PC-9 (cell line): ENCODE results near the gene AUTS2.

Source experiments
- EZH2 ChIP-seq: fragments of 200-600 bp; sonication (generic); IDR thresholded peaks from 2 replicates; pipeline ENCODE4 v1.8.0; 2017; ENCODE audit warnings: antibody characterized with exemption, low read depth
- TF ChIP-seq, protein P1 (sequence below): fragments of 200-600 bp; sonication (generic); conservative IDR thresholded peaks from 2 replicates; pipeline ENCODE4 v1.6.1; 2017; ENCODE audit warnings: mixed run types, antibody characterized with exemption, mild to moderate bottlenecking, moderate library complexity

DNA sequence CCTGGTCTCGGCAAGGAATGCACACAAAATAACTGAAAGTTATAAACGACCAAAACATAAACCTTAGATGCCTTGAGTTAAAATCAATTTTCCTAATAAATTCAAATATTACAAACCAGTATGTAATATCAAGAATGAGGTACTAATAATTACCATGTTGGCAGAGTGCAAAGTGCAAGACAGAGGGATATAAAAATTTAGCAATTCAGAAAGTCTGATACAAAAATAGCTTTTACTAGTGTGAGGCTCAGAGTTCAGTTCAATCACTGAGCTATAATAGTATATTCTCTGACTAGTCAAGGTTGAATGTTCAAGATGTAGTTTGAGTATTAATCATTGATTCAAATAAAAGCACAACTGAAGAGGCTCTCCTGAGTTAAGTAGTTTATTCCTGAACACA lies 4.8 kb upstream of the AUTS2 start:
- TF ChIP-seq, protein P1, sequence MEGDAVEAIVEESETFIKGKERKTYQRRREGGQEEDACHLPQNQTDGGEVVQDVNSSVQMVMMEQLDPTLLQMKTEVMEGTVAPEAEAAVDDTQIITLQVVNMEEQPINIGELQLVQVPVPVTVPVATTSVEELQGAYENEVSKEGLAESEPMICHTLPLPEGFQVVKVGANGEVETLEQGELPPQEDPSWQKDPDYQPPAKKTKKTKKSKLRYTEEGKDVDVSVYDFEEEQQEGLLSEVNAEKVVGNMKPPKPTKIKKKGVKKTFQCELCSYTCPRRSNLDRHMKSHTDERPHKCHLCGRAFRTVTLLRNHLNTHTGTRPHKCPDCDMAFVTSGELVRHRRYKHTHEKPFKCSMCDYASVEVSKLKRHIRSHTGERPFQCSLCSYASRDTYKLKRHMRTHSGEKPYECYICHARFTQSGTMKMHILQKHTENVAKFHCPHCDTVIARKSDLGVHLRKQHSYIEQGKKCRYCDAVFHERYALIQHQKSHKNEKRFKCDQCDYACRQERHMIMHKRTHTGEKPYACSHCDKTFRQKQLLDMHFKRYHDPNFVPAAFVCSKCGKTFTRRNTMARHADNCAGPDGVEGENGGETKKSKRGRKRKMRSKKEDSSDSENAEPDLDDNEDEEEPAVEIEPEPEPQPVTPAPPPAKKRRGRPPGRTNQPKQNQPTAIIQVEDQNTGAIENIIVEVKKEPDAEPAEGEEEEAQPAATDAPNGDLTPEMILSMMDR, result no peak
- TF ChIP-seq EZH2, result no peak
